ENCODE data around the gene WFDC1. TPM values are rescaled to one million over a fixed set of nuclear protein-coding genes. Genes with fewer than 3 reads are reported as not detected.

Gene WFDC1
- total RNA-seq, 1 donor from 2014 or later: 2.0 TPM

GRCh38 chr16:84270531-84270930 is 24.1 kb upstream of the WFDC1 start:
- intact Hi-C loops (cut with micrococcal nuclease): loop anchor here (10.0 kb wide), 1 partner anchor 214 kb away; no protein-coding TSS in a partner anchor
- no peak for DNase-seq
- ATAC-seq: no peak

GRCh38 chr16:84271037-84271436 is 23.6 kb upstream of the WFDC1 start:
- ATAC-seq: no peak
- intact Hi-C loops (cut with micrococcal nuclease): loop anchor here (10.0 kb wide), 1 partner anchor 214 kb away; no protein-coding TSS in a partner anchor
- no peak for DNase-seq

DNA sequence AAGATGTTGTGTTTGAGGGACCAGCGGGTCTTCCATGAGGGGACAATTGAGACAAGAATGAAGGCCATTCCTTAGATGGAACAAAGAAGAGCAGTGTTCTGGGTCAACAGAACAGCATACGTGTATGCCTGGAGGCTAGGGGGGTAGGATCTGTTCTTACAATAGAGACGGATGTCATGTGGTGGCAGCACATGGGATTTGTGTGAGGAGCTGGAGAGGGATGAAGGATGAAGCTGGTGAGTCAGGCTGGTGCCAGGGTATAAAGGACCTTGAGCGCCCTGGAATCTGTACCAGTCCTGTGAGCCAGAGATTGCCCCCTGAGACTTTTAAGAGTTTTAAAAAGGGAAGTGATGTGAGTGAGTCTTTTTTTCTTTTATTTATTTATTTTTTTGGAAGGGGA is 22.8 kb upstream of the WFDC1 start:
- DNase-seq (no peak), ATAC-seq (no peak)
- intact Hi-C loops (cut with micrococcal nuclease): loop anchor here (10.0 kb wide), 1 partner anchor 213 kb away; no protein-coding TSS in a partner anchor

GRCh38 chr16:84272740-84273320 is 21.8 kb upstream of the WFDC1 start:
- intact Hi-C loops (cut with micrococcal nuclease): loop anchor here (10.0 kb wide), 1 partner anchor 212 kb away; no protein-coding TSS in a partner anchor
- DNase-seq: no peak
- no peak for ATAC-seq

GRCh38 chr16:84274515-84274914 is 20.2 kb upstream of the WFDC1 start:
- no peak for DNase-seq

DNA sequence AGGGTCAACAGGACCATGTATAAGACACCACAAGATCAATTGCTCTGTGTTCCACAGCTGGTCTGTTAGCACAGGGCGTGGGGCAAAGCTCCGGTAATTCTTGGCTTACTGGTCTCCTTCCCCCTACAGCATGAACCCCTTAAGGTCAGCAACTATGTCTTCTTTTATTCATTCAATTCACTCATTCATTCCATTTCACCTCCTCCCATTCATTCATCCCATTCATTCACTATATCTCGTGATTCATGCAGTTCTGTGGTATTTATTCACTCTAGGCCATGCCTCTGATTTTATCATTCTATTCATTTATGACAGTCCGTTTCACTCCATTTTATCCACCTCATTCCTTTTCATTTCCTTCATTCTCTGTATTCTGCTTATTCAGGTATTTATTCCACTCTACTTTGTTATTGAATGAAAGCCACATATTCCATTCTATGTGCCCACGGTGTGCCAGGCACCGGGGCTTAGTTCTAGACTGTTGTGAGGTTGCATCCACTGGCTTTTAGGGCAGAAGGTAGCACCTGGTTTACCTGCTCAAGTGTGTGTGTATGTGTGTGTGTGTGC is 19.0 kb upstream of the WFDC1 start:
- intact Hi-C loops (cut with micrococcal nuclease): loop anchor here (10.0 kb wide), 1 partner anchor 209 kb away; no protein-coding TSS in a partner anchor

More at GRCh38 chr16:84274515-84274914, 20.2 kb upstream of the WFDC1 start:
- no peak for ATAC-seq
- intact Hi-C loops (cut with micrococcal nuclease): loop anchor here (10.0 kb wide), 1 partner anchor 210 kb away; no protein-coding TSS in a partner anchor

GRCh38 chr16:84277244-84277823 is 17.3 kb upstream of the WFDC1 start:
- intact Hi-C loops (cut with micrococcal nuclease): loop anchor here (10.0 kb wide), 1 partner anchor 207 kb away; no protein-coding TSS in a partner anchor
- DNase-seq: peak; percentile 83
- ATAC-seq: peak; percentile 75

More for the DNA sequence above, 19.0 kb upstream of the WFDC1 start:
- no peak for DNase-seq
- ATAC-seq: no peak

DNA sequence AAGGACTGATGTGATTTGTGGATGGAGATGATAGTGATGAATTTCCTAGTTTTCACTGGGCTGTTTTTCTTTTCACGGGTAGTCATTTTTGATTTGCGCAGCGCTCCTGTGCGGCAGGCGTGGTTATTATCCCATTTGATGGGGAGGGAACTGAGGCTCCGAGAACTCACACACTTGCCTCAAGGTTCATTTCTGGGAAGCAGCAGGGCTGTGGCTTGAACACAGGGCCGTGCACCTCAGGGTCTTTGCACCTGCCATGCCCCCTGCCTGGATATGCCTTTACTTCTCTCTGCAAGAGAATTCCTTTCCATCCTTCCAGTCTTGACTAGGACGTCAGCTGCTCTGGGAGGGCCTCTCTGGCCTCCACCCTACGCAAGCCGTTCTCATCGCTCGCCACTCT is 16.3 kb upstream of the WFDC1 start:
- DNase-seq (no peak), ATAC-seq (no peak)
- intact Hi-C loops (cut with micrococcal nuclease): loop anchor here (10.0 kb wide), 1 partner anchor 206 kb away; no protein-coding TSS in a partner anchor

DNA sequence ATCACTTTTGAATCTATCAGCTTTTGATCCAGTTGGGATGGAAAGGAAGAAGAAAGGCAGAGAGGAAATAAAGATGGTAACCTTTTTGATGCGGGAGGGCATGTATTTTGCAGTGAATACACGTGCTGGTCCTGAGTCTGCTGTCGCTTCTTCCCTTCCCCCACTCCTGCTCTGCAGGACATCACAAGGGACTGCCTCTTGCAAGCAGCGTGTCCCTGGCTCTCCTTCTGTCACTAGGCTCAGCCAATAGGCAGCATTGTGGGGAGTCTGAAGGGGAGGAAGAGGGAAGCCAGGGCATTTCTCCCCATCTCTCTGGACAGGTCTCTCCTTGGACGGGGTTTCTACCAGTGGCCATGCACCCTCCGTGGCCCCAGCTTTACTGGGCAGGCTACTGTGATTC is 15.7 kb upstream of the WFDC1 start:
- intact Hi-C loops (cut with micrococcal nuclease): loop anchor here (10.0 kb wide), 1 partner anchor 206 kb away; no protein-coding TSS in a partner anchor
- no peak for DNase-seq
- no peak for ATAC-seq

DNA sequence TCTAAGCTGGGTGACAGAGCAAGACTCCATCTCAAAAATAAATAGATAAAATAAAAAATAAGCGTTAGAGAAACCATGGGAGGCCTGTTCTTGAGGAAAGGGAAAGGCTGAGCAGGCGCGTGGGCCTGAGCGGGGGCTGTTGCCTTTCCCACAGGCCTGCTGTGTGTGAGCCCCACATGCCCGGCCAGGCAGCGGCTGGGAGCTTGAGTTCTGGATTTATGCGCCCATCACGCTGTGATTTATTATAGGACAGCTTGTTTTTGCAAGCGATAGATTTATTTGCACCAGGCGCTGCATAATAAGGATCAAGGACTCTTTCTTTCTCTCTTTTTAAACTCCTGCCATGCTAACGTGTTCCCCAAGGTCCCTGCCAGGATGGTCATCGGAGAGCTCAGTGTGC is 14.8 kb upstream of the WFDC1 start:
- ATAC-seq (no peak), DNase-seq (no peak)
- intact Hi-C loops (cut with micrococcal nuclease): loop anchor here (10.0 kb wide), 1 partner anchor 205 kb away; no protein-coding TSS in a partner anchor

DNA sequence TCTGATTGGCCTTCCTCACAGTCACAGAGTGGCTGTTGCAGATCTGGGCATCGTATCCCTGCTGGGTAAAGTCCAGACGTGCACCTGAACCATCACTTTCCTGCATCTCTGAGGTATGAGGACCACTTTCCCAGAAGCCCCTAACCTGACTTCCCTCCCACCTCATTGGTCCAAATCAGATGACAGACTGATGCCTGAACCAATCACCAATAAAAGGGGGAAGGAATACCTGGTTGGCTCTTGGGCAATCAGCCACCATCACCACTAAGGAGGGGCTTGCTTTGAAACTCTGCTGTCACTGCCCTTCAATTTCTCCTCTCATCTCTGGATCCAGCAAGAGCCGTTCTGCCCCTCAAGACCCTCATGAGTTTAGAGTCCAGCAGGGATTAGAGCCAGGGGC is 13.6 kb upstream of the WFDC1 start:
- no peak for ATAC-seq
- DNase-seq: peak; percentile 7
- intact Hi-C loops (cut with micrococcal nuclease): no loop called here

DNA sequence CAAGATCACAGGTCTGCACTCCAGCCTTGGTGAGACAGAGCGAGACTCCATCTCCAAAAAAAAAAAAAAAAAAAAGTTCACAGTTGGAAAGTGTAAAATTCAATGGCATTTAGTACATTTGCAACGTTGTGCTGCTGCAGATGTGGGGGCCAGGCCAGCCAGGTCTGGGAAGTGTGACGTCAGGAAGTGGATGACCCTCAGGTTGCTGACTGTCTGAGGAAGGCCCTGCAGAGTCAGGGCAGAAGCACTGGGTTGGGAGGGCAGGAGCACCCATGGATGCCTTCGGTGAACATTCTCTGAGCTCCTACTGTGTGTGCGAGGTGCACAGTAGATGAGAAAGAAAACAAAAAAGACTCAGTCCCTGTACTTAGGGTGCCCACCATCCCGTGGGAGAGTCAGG is 12.1 kb upstream of the WFDC1 start:
- ATAC-seq (no peak), DNase-seq (peak; percentile 6)
- intact Hi-C loops (cut with micrococcal nuclease): no loop called here

DNA sequence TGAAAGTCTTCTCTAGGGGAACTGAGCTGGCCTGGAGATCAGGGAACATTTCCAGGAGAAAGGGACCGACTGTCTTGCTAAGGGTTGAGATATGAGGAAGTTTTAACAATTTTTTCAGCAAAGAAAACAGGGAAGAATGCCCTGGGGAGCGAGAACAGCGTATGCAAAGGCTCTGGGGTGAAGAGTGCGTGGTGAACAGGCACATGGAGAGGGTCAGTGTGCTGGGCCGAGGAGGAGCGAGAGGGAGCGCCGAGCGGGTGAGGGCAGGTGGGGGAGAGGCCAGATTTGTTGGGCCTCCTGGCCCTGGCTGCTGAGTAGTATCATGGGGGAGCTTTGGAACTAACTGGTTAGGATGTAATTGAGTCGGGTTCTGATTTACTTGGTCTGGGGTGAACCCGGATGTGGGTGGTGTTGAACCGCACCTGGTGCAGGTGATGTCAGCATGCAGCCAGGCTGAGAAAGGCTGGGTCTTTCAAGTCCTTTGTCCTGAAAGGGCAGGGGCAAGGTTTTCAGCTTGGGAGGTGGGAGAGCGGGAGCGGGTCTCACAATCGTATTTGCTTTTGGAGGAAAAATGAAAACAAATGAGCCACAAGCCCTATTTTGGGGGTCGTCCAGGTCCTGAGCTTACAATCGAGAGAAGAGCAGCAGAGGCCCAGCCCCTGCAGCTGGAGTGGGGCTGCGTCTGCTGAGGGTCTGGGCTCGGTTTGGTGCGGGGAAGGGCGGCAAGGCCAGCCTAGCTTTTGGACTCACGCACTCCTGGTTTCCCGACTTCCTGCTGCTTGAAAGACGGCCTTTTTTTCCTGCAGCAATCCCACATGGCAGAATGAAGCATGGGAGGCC is 11.1 kb upstream of the WFDC1 start:
- intact Hi-C loops (cut with micrococcal nuclease): no loop called here
- DNase-seq: peak; percentile 33
- ATAC-seq: peak; percentile 41

DNA sequence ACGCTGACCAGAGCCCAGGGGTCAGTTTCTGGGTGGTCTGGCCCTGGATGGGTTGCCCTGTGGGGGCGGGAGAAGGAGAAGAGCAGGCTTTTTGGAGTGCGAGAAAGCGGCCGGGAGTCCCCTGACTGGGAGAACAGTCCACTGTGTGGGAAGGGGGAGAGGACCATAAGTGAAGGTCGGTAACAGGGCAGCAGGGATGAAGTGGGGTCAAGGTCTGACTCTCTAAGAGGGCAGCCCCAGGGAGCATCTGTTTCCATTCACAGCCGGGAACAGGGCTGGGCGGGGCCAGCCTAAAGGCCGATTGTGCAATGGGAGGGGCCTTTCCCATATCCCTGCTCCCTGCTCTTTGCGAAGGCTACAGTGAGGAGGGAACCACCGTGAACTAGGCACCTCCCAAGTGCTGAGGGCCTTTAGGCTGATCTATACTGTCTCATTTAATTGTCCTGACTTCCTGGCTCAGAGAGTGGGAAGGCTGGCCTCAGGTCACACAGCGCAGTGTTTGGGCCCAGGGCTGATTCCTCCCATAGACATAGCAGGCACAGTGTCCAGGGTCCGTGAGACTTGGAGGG is 10.4 kb upstream of the WFDC1 start:
- intact Hi-C loops (cut with micrococcal nuclease): no loop called here
- DNase-seq: peak; percentile 81
- ATAC-seq: peak; percentile 86

GRCh38 chr16:84286578-84287240 is 8.0 kb upstream of the WFDC1 start:
- intact Hi-C loops (cut with micrococcal nuclease): no loop called here
- ATAC-seq (peak; percentile 79), DNase-seq (peak; percentile 82)

GRCh38 chr16:84288902-84289301 is 5.8 kb upstream of the WFDC1 start:
- ATAC-seq (no peak), DNase-seq (no peak)
- intact Hi-C loops (cut with micrococcal nuclease): no loop called here

GRCh38 chr16:84291226-84291625 is 3.5 kb upstream of the WFDC1 start:
- no peak for ATAC-seq
- intact Hi-C loops (cut with micrococcal nuclease): no loop called here
- no peak for DNase-seq

DNA sequence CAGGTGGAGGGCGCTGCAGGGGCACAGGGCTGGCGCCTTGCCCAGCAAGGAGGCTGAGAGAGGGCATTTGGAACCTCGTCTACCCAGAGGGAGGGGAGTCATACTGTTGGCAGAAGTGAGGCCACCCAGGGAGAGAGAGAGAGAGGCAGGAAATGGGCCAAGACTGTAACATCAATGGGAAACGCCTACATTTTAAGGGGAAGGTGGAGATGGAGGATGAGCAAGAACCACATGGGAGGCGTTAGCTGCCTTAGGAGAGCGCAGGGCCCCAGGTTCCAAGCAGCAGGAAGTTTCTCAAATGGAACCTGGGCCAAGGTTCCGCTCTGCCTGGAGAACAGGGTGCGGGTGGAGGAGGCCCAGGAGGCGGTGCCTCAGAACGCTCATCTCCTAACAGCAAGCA is 2.7 kb upstream of the WFDC1 start:
- no peak for DNase-seq
- intact Hi-C loops (cut with micrococcal nuclease): no loop called here

DNA sequence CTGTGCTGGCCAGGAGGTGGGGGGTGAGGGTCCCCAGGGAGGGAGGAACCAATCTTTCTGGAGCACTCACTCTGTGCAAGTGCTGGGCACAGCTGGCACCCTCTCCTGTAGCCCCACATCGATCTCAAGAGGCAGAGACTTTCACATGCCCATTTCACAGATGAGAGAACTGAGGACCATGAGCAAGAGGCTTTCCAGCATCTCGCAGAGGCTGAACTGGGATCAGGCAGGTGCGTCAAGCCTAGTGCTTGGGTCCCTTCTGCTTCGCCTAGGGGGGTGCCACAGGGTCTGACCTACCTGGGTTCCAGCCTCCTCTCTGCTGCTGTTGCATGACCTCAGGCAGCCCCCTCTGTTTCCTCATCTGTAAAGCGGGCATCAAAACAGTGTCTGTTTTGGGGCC is 1.3 kb upstream of the WFDC1 start:
- ATAC-seq (no peak), DNase-seq (no peak)
- intact Hi-C loops (cut with micrococcal nuclease): no loop called here

More for the DNA sequence above, 2.7 kb upstream of the WFDC1 start:
- ATAC-seq: no peak
